Fibroblast of lung (primary cell): Measurements from ENCODE around the gene CCM2.

Experiments used
- EZH2 ChIP-seq: IDR thresholded peaks from 2 replicates; pipeline ENCODE4 v1.5.1; 2012; ENCODE audit warnings: low read length, control low read depth, mild to moderate bottlenecking; ENCODE audit errors: missing control alignments
- TF ChIP-seq, protein P1 (sequence below), 2 donors: IDR thresholded peaks in 1 of 2; conservative IDR thresholded peaks in 1 of 2; 1 replicate in 1 of 2; 2 replicates in 1 of 2; pipeline ENCODE4 v1.5.1; 2011 to 2012; ENCODE audit warnings: low read length in 2 of 2, control low read depth in 1 of 2, inconsistent platforms in 1 of 2, low read depth in 1 of 2, mild to moderate bottlenecking in 1 of 2

DNA sequence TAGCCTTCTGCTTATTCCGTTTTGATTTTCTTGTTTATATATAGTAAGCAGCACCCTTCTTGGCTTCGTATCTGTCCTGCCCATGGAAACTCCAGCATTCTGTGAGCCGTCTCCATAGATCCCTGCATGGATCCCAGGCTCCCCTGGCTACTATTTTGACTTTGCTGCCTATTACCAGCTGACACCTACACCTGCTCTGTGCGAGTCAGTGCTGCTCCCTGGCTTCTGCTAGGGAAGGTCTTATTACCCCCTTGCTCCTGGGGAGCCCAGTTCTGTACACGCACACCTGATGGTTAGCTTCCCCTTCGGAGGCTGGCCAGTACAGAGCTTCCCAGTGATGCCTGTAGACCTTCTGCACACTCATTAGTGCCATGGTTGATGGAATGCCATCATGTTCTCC lies 53.4 kb downstream of the CCM2 start:
- TF ChIP-seq, protein P1, sequence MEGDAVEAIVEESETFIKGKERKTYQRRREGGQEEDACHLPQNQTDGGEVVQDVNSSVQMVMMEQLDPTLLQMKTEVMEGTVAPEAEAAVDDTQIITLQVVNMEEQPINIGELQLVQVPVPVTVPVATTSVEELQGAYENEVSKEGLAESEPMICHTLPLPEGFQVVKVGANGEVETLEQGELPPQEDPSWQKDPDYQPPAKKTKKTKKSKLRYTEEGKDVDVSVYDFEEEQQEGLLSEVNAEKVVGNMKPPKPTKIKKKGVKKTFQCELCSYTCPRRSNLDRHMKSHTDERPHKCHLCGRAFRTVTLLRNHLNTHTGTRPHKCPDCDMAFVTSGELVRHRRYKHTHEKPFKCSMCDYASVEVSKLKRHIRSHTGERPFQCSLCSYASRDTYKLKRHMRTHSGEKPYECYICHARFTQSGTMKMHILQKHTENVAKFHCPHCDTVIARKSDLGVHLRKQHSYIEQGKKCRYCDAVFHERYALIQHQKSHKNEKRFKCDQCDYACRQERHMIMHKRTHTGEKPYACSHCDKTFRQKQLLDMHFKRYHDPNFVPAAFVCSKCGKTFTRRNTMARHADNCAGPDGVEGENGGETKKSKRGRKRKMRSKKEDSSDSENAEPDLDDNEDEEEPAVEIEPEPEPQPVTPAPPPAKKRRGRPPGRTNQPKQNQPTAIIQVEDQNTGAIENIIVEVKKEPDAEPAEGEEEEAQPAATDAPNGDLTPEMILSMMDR (conservative IDR thresholded peaks at IDR 0.05 in 1 of 2, IDR thresholded peaks at IDR 0.05 in 1 of 2; ENCODE audit: low read depth in 1 of 2, low read length in 2 of 2): no peak
- no peak for TF ChIP-seq EZH2
